Posterior vena cava (tissue), 2 donors: ENCODE results near the gene NOC4L. TPM values are rescaled to one million over a fixed set of nuclear protein-coding genes. Genes with fewer than 3 reads are reported as not detected.
A peak's percentile ranks its signal among the peaks of the same experiment; 100 is the strongest.

Source experiments
- DNase-seq: peaks from one replicate; pipeline ENCODE4 v3.0.0-alpha.2; 2020; ENCODE audit warnings: low spot score
- intact Hi-C, 2 donors: fragments of 100-400 bp; cut with DNase I; formaldehyde crosslinking; loops; one replicate each; pipeline versions ENCODE4 v1.14.1 to v1.14.2; 2022 to 2023
- total RNA-seq, 2 donors: library from RNA; stranded (reverse); fragmentation: NEBNext Ultra II Directional; extraction: Animal tissue kit (Norgen Biotek cat#: 25700); gene quantifications; one replicate each; pipeline ENCODE4 v1.2.1, GENCODE V29; 2021
- donor health status: DM: yes; HTN: yes; CAD: no.
- donor health status: DM: yes; HTN: yes; CAD: no.

Gene NOC4L
- total RNA-seq, 2 donors from 2014 or later = 11.2 to 13.6 TPM

DNA sequence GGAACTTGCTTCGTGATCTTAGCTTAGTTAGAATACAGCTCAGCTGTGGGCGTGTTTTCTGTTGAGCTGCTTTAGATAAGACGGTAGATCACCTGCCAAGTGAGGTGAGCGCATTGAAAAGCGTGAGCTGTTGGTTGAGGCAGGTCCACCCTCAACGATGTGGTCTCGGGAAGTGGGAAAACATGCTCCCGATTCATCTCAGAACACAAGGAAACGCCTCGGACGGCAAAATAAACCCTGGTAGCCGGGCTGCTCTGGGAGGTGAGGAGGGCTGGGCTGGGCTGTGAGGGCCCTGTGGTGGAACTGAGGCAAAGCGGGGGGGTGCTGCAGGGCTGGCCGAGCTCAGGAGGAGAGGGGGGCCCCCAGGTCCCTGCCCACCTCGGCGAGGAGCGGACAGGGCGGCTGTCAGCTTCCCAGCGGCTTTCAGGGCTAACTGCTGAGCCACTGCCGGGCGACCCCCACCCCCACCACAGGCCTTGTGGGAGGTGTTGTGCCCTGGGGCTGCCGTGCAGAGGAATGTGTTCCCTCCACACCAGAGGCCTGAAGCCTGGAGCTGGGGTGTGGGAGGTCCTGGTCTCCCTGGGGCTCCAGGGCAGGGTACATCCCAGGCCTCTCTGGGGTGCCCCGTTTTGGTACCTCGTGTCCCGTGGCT is 30.7 kb downstream of the NOC4L start:
- DNase-seq = peak; percentile 56
- intact Hi-C loops = no loop called here

DNA sequence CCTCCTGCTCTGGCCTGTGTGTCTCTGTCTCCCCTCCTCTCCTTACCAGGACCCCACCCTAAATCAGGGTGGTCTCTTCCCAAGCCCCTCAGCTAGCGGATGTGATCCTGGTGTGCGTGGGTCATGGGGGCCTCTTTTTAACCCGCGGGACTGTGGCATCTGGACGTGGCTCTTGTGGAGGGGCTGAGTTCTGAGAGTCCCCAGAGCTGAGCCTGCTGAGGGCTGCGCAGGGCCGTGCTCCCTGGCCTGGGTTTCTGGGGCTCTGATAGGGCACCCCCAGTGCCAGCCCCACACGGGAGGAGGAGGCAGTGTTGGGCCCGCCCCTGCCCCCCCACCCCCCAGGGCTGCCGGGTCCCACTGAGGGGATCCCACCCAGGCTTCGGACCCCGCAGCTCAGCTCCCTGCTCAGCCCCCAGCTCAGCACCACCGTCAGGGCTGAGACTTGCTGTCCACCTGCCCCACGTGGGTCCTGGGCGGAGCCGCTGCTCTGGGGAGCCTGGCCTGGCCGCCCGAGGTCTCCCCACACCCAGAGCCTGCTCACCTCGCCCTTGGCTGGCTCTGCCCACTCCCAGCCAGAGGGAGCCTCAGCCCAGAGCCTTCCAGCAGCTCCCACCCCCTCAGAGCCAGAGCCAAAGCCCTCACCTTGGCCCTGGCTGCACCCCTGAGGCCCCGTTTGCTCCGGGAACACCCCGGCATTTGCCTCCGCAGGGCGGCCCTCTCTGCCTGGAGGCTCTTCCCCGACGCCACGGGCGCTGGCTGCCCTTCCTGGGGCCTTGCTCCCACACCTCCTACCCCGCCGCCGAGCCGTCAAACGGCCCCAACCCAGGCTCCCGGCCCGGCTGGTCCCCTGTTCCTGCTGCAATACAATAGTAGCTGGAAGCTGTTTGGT is 31.5 kb downstream of the NOC4L start:
- peak; percentile 66 for DNase-seq
- intact Hi-C loops = no loop called here

DNA sequence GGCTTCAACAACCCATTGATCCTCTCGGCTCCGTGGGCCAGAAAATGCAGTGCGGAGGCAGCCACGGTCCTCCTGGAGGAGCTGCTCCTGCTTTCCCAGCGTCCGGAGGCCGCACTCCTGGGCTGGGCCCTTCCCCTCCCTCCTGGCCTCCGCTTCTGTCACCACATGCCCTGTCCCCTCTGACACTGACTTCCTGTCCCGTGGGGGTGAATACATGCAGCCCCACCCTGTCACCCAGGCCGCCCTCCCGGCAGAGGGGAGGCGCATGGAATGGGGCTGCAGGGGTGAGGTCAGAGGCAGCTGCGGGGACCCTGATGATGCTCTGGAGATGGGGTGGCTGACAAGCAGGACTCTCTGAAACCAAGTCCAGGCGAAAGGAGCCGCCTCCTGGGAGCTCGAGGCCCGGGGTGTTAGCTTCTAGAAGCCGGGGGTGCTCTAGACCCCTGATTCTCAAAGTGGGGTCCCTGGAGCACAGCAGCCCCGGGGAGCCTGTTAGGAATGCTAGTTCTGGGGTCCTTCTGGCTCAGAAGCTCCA is 32.2 kb downstream of the NOC4L start:
- intact Hi-C loops = no loop called here
- DNase-seq = no peak

DNA sequence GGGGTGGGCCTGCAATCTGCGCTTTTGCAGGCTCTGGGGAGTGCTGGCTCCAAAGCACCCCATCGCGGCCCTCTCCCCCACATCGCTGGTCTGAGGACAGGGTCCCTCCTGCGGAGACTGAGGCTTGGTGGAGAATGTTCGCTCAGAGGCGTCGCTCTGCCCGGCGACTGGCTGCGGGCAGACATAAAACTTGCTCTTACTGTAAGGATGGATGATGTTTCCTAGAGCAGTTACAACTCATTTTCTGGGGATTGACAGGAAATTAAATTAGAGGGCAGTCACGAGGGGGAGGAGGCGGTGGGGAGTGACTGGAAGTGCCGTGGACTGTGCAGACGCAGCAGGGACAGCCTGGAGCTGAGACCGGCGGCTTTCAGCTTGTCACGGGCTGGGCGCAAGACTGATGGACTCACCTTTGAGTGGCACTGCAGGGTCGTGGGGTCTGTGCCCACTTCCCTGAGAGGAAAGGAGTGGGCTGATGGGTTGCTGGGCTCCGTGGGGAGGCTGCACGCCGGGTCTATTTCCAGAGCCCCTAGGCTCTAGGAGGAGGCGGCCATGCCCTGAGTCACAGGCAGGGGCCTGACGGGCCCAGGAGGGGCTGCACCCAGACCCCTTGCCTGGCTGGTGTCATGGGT is 32.8 kb downstream of the NOC4L start:
- DNase-seq = peak; percentile 70
- intact Hi-C loops = no loop called here

DNA sequence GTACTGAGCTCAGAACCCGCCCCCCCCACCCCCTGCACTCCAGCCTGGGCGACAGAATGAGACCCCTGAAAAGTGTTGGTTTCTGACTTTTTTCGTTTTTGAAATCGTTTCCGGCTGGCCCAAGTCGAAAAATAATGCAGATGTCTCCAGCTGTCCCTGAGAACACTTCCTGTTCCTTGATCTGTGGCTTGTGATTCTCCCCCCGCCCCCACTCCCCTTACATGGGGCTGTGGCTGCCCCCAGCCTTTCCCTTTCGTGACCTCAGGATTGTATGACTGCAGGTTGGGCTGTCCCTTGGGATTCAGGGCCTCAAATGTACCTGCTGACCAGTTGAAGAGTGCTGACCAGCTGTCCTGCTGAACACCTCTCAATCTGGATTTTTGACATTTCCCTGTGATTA is 34.1 kb downstream of the NOC4L start:
- DNase-seq = peak; percentile 7
- intact Hi-C loops = loop anchor here in 1 of 2 donors (1.0 kb wide), 1 partner anchor 38 kb away; no protein-coding TSS in a partner anchor

GRCh38 chr12:132178801-132179401 is 34.6 kb downstream of the NOC4L start:
- intact Hi-C loops = loop anchor here in 1 of 2 donors (1.0 kb wide), 1 partner anchor 37 kb away; no protein-coding TSS in a partner anchor
- peak; percentile 67 for DNase-seq

- peak; percentile 69 for DNase-seq
- intact Hi-C loops = no loop called here
Observed at GRCh38 chr12:132179431-132180362, 35.4 kb downstream of the NOC4L start.

DNA sequence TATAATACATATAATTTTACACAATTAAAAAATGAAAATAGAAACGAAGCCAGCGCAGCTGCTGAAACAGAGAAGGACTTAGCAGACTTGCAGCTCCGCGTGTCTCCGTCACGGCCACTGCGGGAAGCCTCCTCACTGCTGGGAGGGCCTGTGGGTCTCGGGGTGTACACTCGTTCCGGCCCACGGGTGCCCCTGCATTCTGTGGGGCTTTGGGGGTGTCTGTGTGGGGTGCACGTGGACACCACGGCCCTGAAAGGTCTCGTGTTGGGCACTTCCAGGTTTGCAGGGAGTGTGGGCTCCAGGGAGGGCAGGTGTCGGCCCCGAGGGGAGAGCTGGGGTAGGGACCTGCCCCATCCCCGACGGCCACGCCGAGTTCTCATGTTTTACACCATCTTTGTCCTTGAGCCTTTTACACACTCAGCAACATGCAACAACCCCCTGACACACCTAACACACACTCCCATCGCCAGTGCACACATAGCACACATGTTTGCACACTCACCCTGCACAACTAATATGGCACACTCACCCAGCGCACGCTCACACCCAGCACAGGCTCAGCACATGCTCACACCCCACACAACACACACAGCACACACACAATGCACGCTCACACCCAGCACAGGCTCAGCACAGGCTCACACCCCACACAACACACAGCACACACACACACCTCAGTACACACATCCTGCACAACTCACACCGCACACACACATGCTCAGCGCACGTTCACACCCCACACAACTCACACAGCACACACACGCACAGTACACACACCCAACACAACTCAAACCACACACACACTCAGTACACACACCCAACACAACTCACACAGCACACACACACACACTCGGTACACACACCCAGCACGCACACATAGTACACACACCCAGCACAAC is 36.6 kb downstream of the NOC4L start:
- intact Hi-C loops = no loop called here
- no peak for DNase-seq

DNA sequence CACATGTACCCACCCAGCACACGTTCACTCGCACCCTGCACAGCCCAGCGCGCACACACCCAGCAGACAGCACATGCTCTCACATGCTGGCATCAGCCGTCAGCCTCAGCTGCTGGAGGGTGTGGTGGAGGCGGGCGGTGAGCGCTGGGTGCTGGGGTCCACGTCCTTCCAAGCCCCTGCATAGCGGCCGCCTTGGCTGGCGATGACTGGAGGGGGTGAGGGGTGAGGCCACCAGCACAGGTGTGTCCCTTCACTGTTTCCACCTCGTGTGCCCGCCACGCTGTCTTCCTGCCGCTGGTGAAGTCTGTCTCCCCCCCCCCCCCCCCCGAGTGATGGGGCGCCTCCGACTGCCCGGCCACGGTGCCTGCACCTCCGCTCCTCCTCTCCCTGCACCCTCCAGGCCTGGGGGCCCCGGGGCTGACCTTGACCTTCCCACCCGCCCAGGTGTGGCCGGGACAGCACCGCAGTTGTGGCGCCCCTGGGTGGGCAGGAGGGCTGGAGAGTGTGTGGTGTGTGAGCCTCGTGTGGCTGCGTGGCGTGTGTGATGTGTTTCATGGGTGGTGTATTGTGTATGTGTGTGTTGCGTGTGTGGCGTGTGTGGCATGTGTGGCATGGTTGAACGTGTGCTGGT is 37.4 kb downstream of the NOC4L start:
- intact Hi-C loops = no loop called here

DNA sequence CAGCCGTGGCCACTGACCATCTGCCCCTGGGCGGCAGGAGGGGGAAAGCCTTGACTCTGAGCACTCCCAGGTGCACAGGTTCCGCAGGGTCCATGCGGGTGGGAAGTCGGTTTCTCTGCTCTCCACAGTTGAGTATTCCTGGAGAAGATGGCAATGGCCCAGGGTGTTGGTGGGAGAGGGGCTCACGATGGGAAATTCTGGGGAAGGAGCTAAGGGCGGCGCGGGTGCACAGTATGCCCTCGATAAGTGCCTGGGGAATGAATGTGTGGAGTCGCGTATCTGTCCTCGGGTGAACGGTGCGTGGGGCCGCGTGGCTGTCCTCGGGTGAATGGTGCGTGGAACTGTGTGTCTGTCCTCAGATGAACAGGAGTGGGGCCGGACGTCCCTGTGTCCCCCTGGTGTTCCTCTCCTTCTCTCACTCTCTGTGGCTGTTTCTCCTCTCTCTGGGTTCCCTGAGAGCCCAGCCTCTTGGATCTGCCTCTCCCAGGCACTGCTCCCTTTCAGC is 38.0 kb downstream of the NOC4L start:
- DNase-seq = no peak
- intact Hi-C loops = no loop called here

More for the DNA sequence above, 37.4 kb downstream of the NOC4L start:
- peak; percentile 42 for DNase-seq

DNA sequence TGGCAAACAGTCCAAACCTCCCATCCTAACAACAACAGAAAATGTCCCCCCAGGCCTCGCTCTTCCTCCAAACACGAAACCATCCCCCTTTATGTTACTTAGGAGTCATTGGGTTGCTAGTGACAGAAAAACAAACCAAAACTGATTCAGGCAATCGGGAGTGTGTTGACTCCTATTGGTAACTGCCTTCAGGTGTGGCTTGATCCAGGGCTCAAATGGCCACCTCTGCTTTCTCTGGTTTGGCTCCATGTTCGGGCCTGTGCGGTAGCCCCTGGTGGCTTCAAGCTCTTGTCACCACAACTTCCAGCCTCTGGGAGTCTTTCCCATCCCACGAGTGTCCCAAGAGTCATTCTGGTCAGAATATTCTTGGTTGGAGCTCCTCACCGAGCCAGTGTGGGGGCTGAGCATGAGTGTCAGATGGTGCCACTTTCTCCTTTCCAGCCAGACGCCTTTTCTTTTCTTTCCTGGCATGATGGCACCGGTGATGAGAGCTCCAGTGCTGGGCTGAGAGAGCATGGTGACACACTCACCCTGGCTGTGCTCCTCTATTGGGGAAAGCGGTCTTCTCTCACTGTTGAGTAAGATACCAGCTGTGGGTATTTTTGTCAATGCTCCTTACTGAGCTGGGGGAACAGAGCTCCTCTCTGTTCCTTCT is 38.6 kb downstream of the NOC4L start:
- DNase-seq = no peak
- intact Hi-C loops = no loop called here

DNA sequence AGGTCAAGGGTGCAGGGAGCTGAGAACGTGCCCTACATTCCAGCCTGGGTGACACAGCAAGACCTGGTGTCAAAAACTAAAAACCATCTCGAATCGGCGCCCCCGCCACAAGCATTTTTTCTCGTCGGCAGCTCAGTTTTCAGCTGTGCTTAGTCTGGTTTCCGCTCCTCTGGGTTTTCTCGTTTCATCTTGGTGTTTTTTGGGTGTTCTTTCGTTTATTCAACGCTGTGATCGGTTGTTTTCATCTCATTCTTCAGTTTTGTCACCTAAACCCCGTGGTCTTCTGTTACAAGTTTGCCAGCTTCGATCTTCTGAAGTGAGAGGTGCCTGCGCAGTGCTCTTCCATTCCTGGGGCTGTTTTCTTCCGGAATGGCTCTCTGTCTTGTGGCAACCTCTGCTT is 41.4 kb downstream of the NOC4L start:
- intact Hi-C loops = no loop called here
- no peak for DNase-seq

DNA sequence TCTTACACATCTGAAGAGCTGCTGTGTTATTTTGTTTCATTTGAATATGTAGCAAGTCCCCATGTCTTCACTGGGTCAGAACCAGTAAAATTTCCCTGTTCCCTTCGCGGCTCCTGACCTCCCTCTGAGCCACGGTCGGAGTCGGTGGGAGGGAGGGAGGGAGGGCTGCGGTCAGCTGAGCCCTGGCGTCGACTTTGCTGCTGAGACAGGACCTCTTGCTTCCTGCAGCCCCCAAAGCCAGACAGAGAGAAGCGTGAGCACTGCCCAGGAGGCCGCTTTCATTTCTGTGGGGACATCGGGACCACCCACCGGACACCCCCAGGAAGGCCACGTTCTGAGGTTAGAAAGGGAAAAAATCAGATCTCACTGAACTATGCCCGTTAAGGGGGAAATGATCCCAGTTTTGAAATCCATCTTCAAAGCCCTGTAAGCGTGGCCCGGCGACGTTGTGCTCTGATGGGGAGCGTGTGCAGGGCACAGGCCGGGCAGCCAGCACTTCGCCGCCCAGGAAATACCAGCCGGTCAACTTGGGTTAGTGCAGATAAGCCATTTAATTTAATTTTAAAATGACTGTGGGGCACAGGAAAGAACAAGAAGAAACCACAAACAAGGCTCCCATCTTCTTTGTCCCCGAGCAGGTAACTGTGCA is 42.1 kb downstream of the NOC4L start:
- intact Hi-C loops = no loop called here
- DNase-seq = no peak

DNA sequence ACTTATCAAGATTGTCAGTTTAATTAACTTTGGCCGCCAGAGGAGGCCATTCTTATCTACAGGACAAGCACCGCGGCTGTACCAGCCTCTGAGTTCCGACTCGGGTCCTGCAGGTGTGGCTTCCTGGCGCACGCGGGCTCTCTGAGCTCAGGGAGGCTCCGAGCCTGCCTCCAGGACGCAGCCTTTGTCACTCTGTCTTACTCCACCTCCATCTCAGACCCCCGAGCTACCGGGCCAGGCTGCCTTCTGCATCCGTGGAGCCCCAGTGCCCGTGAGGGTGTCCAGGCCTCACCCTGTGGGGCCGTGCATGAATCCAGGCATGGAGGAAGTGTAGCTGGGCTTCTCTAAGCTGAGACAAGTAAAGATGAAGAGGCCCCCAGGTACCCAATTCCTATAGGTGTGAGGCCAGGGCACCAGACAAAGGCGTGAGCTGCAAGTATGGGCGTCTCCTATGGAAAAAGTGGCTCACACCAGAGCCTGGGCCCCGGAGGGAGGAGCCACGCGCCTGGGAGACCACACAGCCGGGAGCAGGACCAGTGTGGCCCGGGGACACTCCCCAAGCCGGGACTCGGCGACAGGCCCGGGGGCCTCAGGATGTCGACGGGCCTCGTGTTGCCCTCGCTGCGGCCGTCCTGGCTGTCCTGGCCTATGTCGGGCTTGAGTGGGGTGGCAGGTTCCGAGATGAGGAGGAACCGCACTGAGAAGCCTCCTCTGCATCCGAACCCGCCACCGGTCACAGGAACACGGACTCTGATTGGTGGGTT is 42.8 kb downstream of the NOC4L start:
- no peak for DNase-seq
- intact Hi-C loops = no loop called here
